Activated CD8-positive, alpha-beta T cell treated with anti-CD3 and anti-CD28 coated beads for 36 hours (primary cell): ENCODE data around the gene USP4. TPM values are rescaled to one million over a fixed set of nuclear protein-coding genes. Genes with fewer than 3 reads are reported as not detected.
A peak's percentile ranks its signal among the peaks of the same experiment; 100 is the strongest.

Source experiments
- ATAC-seq: fragments of 200-7000 bp; cut with Tn5 transposase; one replicate; pipeline ENCODE4 v1.10.0; 2021; ENCODE audit warnings: mild to moderate bottlenecking, moderate library complexity
- CTCF ChIA-PET: fragments of 350-600 bp; sonication (Branson Sonifier 250); formaldehyde crosslinking; loops from one replicate; lab custom pipeline; 2021; ENCODE audit warnings: antibody characterized with exemption; lab: Charles Lee
- POLR2A ChIA-PET: fragments of 350-600 bp; sonication (Branson Sonifier 250); formaldehyde crosslinking; loops from one replicate; lab custom pipeline; 2021; ENCODE audit warnings: antibody characterized with exemption; lab: Charles Lee
- DNase-seq: peaks from one replicate; pipeline ENCODE4 v3.0.0-alpha.2; 2020
- H3K27ac Mint-ChIP-seq: one replicate; pipeline ENCODE4 v1.8.0; 2021; ENCODE audit warnings: mild to moderate bottlenecking, mixed read lengths
- H3K27me3 Mint-ChIP-seq: one replicate; pipeline ENCODE4 v1.8.0; 2021; ENCODE audit warnings: mixed read lengths
- H3K36me3 Mint-ChIP-seq: one replicate; pipeline ENCODE4 v1.8.0; 2021; ENCODE audit warnings: low read depth, mixed read lengths
- H3K4me1 Mint-ChIP-seq: one replicate; pipeline ENCODE4 v1.8.0; 2021; ENCODE audit warnings: low read depth, mixed read lengths
- H3K4me3 Mint-ChIP-seq: one replicate; pipeline ENCODE4 v1.8.0; 2021; ENCODE audit warnings: mild to moderate bottlenecking, moderate library complexity, mixed read lengths
- H3K9me3 Mint-ChIP-seq: one replicate; pipeline ENCODE4 v1.8.0; 2021; ENCODE audit warnings: mixed read lengths
- CTCF ChIP-seq: fragments of 200-600 bp; IDR thresholded peaks from one replicate; pipeline ENCODE4 v1.8.0; 2022; ENCODE audit warnings: antibody characterized with exemption, mild to moderate bottlenecking
- intact Hi-C: fragments of 100-400 bp; cut with micrococcal nuclease; formaldehyde crosslinking; loops from one replicate; pipeline ENCODE4 v1.10.0; 2022
- total RNA-seq, 2 experiments: library from RNA; stranded (reverse); gene quantifications; one replicate each; pipeline ENCODE4 v1.2.3, GENCODE V29; 2021

USP4 gene
- total RNA-seq, 2 experiments from 2014 or later: 62.4 to 67.8 TPM

- Mint-ChIP-seq H3K36me3 (peaks cover 44% of the 10 kb centered on the region), H3K27ac (peak overlapping the region; percentile 89), H3K27me3 (no peaks in the 10 kb centered on the region), H3K9me3 (no peaks in the 10 kb centered on the region), H3K4me1 (peaks cover 33% of the 10 kb centered on the region), H3K4me3 (no peak overlapping the region)
- ChIA-PET CTCF (interaction anchor here (1.2 kb wide), 1 partner anchor 11 kb away, joined by 5 read pairs; no protein-coding TSS in a partner anchor), POLR2A (interaction anchor here (0.6 to 2.4 kb wide), 4 partner anchors 15 to 251 kb away, joined by 4 to 9 read pairs (median 4); partner anchors contain the start of gene USP4)
- ATAC-seq (peak; percentile 95), DNase-seq (peak; percentile 87)
- intact Hi-C loops: no loop called here
- no peak for TF ChIP-seq CTCF
These were observed 37.6 kb upstream of the USP4 start for GRCh38 chr3:49377483-49377882.

- peaks cover 23% of the 10 kb centered on the region for H3K4me1 Mint-ChIP-seq
These were observed 32.1 kb upstream of the USP4 start for GRCh38 chr3:49371946-49372345.

GRCh38 chr3:49370585-49371290 is 30.9 kb upstream of the USP4 start:
- no peak for DNase-seq
- H3K27me3 Mint-ChIP-seq: no peaks in the 10 kb centered on the region
- H3K9me3 Mint-ChIP-seq: no peaks in the 10 kb centered on the region
- intact Hi-C loops: no loop called here
- ChIA-PET CTCF (no interaction called here), POLR2A (interaction anchor here (0.8 to 0.9 kb wide), 2 partner anchors 13 to 29 kb away, joined by 3 read pairs; no protein-coding TSS in a partner anchor)
- no peak overlapping the region for H3K4me3 Mint-ChIP-seq
- no peak for TF ChIP-seq CTCF
- H3K27ac Mint-ChIP-seq: peak overlapping the region; percentile 63
- peaks cover 22% of the 10 kb centered on the region for H3K4me1 Mint-ChIP-seq
- ATAC-seq: peak; percentile 42
- peaks cover 64% of the 10 kb centered on the region for H3K36me3 Mint-ChIP-seq

More at GRCh38 chr3:49371946-49372345, 32.1 kb upstream of the USP4 start:
- ATAC-seq (no peak), DNase-seq (no peak)
- POLR2A ChIA-PET: interaction anchor here (0.7 to 0.9 kb wide), 2 partner anchors 30 to 279 kb away, joined by 3 read pairs; no protein-coding TSS in a partner anchor
- Mint-ChIP-seq H3K9me3 (no peaks in the 10 kb centered on the region), H3K27me3 (no peaks in the 10 kb centered on the region), H3K4me3 (no peak overlapping the region), H3K36me3 (peaks cover 55% of the 10 kb centered on the region), H3K27ac (peak overlapping the region; percentile 44)
- no peak for TF ChIP-seq CTCF
- intact Hi-C loops: no loop called here
- CTCF ChIA-PET: no interaction called here

- ATAC-seq (no peak), DNase-seq (no peak)
- Mint-ChIP-seq H3K27ac (peak overlapping the region; percentile 69), H3K36me3 (peaks cover 59% of the 10 kb centered on the region), H3K4me3 (no peak overlapping the region), H3K4me1 (peaks cover 16% of the 10 kb centered on the region), H3K9me3 (no peaks in the 10 kb centered on the region), H3K27me3 (no peaks in the 10 kb centered on the region)
- ChIA-PET CTCF (no interaction called here), POLR2A (interaction anchor here (0.6 to 1.1 kb wide), 2 partner anchors 24 to 47 kb away, joined by 3 to 4 read pairs; no protein-coding TSS in a partner anchor)
- intact Hi-C loops: no loop called here
- TF ChIP-seq CTCF: no peak
These were observed 22.7 kb upstream of the USP4 start for GRCh38 chr3:49362561-49362960.

- Mint-ChIP-seq H3K4me3 (peak overlapping the region; percentile 88), H3K27me3 (no peaks in the 10 kb centered on the region), H3K4me1 (peaks cover 23% of the 10 kb centered on the region), H3K9me3 (no peaks in the 10 kb centered on the region), H3K36me3 (peaks cover 63% of the 10 kb centered on the region), H3K27ac (peak overlapping the region; percentile 90)
- ChIA-PET CTCF (interaction anchor here (1.1 to 2.7 kb wide), 3 partner anchors 20 to 90 kb away, joined by 3 to 18 read pairs (median 6); partner anchors contain the start of gene USP4), POLR2A (interaction anchor here (1.1 to 3.1 kb wide), 5 partner anchors 14 to 239 kb away, joined by 3 to 18 read pairs (median 6); partner anchors contain the start of genes RHOA, TCTA, USP19 and USP4)
- ATAC-seq (no peak), DNase-seq (no peak)
- intact Hi-C loops: no loop called here
- TF ChIP-seq CTCF: no peak
These were observed 19.8 kb upstream of the USP4 start for GRCh38 chr3:49359623-49360022.
